Mammary epithelial cell (primary cell): Measurements from ENCODE around the gene RPS2.

ENCODE experiments used
- CTCF ChIP-seq, 2 donors: IDR thresholded peaks in 1 of 2; conservative IDR thresholded peaks in 1 of 2; 2 replicates each; pipeline ENCODE4 v1.5.1; 2011 to 2012; ENCODE audit warnings: inconsistent platforms in 2 of 2, low read length in 2 of 2, mild to moderate bottlenecking in 2 of 2, control low read depth in 1 of 2, low read depth in 1 of 2; ENCODE audit not compliant: insufficient read depth in 1 of 2; ENCODE audit errors: extremely low read depth in 1 of 2
- EZH2 ChIP-seq: IDR thresholded peaks from 2 replicates; pipeline ENCODE4 v1.6.1; 2012; ENCODE audit warnings: low read length, inconsistent platforms, borderline replicate concordance

- no peak for TF ChIP-seq CTCF (conservative IDR thresholded peaks at IDR 0.05 in 1 of 2, IDR thresholded peaks at IDR 0.05 in 1 of 2; ENCODE audit: extremely low read depth in 1 of 2, insufficient read depth in 1 of 2, low read depth in 1 of 2, low read length in 2 of 2)
- TF ChIP-seq EZH2 = no peak
Observed at GRCh38 chr16:1919327-1919998, 45.2 kb downstream of the RPS2 start.
